Measurements from ENCODE around the gene BRCA1.

DNA sequence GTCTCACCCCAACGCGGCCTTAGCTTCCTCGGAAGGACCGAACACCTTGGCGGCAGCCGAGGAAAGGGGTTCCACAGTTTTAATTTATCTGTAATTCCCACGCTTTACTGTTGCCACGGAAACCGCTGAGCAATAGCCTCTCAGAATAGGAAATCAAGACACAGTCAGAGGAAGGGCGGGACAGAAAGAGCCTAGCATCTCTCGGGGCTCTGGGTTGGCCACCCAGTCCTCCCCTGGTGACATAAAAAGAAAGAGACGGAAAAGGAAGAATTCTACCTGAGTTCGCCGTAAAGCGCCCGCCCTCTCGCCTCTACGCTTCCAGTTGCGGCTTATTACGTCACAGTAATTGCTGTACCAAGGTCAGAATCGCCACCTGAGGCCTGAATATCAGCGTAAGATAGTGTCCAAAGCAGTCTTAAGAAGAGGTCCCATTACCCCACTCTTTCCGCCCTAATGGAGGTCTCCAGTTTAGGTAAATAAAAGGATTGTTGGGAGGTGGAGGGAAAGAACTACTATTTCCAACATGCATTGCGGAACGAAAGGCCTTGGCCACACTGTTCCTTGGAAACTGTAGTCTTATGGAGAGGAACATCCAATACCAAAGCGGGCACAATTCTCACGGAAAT lies 45.1 kb upstream of the BRCA1 start:
- TF ChIP-seq TCF4 (CRISPR knock-in tag; IDR thresholded peaks at IDR 0.05; ENCODE audit: borderline replicate concordance) (no peak), RARB (CRISPR knock-in tag; IDR thresholded peaks at IDR 0.05) (no peak), CREB5 (CRISPR knock-in tag; IDR thresholded peaks at IDR 0.05; ENCODE audit: low read depth) (0 out of 2 replicates have a peak, but pooled peaks have one; percentile 11), ZFP3 (CRISPR knock-in tag; IDR thresholded peaks at IDR 0.05) (no peak; the same call in 1 of the 2 replicates), TSHZ2 (CRISPR knock-in tag; IDR thresholded peaks at IDR 0.05) (no peak), ZC3H10 (CRISPR knock-in tag; IDR thresholded peaks at IDR 0.05) (no peak), ZNF70 (CRISPR knock-in tag; IDR thresholded peaks at IDR 0.05) (no peak; the same call in 1 of the 2 replicates)
